SK-N-SH treated with all-trans-retinoic acid at 6 μM for 48 hours (cell line): ENCODE results near the gene APOOL.

Experiments
- ATAC-seq: fragments of 200-7000 bp; cut with Tn5 transposase; 3 replicates; pipeline ENCODE4 v1.9.1; 2020; ENCODE audit warnings: mild to moderate bottlenecking, moderate library complexity
- ARNTL ChIP-seq: fragments of 450-650 bp; formaldehyde crosslinking; IDR thresholded peaks from 2 replicates; pipeline ENCODE4 v1.5.0; 2020; ENCODE audit warnings: low read depth, mild to moderate bottlenecking, moderate library complexity, borderline replicate concordance
- CSDC2 ChIP-seq: fragments of 250-450 bp; sonication (Bioruptor Pico); IDR thresholded peaks from 2 replicates; pipeline ENCODE4 v1.5.0; 2020; ENCODE audit warnings: mild to moderate bottlenecking, moderate library complexity
- ESRRG ChIP-seq: fragments of 250-450 bp; sonication (Bioruptor Pico); IDR thresholded peaks from 2 replicates; pipeline ENCODE4 v1.6.1; 2021; ENCODE audit warnings: mild to moderate bottlenecking
- GLIS3 ChIP-seq: fragments of 250-450 bp; sonication (Bioruptor Pico); IDR thresholded peaks from 2 replicates; pipeline ENCODE4 v1.5.0; 2020; ENCODE audit warnings: mild to moderate bottlenecking, moderate library complexity
- ISL1 ChIP-seq: fragments of 250-450 bp; sonication (Bioruptor Pico); IDR thresholded peaks from 2 replicates; pipeline ENCODE4 v2.1.2; 2022; ENCODE audit warnings: mild to moderate bottlenecking, moderate library complexity
- OSR1 ChIP-seq: fragments of 250-450 bp; sonication (Bioruptor Pico); IDR thresholded peaks from 2 replicates; pipeline ENCODE4 v1.8.0; 2022; ENCODE audit warnings: moderate library complexity, mild to moderate bottlenecking, inconsistent platforms
- TCF4 ChIP-seq: fragments of 250-450 bp; sonication (Bioruptor Pico); IDR thresholded peaks from 2 replicates; pipeline ENCODE4 v1.8.0; 2021; ENCODE audit warnings: mild to moderate bottlenecking, moderate library complexity, borderline replicate concordance
- TOX ChIP-seq: fragments of 250-450 bp; sonication (Bioruptor Pico); IDR thresholded peaks from 2 replicates; pipeline ENCODE4 v1.8.0; 2021; ENCODE audit warnings: mild to moderate bottlenecking, moderate library complexity, borderline replicate concordance
- ZFP3 ChIP-seq: fragments of 250-450 bp; sonication (Bioruptor Pico); IDR thresholded peaks from 2 replicates; pipeline ENCODE4 v1.5.0; 2020; ENCODE audit warnings: mild to moderate bottlenecking, moderate library complexity
- ZFP30 ChIP-seq: fragments of 450-650 bp; formaldehyde crosslinking; IDR thresholded peaks from 2 replicates; pipeline ENCODE4 v1.5.0; 2022; ENCODE audit warnings: mild to moderate bottlenecking, moderate library complexity
- ZNF70 ChIP-seq: fragments of 450-650 bp; formaldehyde crosslinking; IDR thresholded peaks from 2 replicates; pipeline ENCODE4 v1.5.0; 2020; ENCODE audit warnings: mild to moderate bottlenecking, moderate library complexity
- ZNF8 ChIP-seq: fragments of 450-650 bp; formaldehyde crosslinking; IDR thresholded peaks from 2 replicates; pipeline ENCODE4 v1.5.0; 2020; ENCODE audit warnings: mild to moderate bottlenecking, moderate library complexity
- TF ChIP-seq, protein P1 (sequence below): fragments of 250-450 bp; sonication (Bioruptor Pico); IDR thresholded peaks from 2 replicates; pipeline ENCODE4 v1.5.1; 2021; ENCODE audit warnings: mild to moderate bottlenecking, moderate library complexity
- TF ChIP-seq, protein P2 (sequence below): fragments of 250-450 bp; sonication (Bioruptor Pico); IDR thresholded peaks from 2 replicates; pipeline ENCODE4 v1.5.0; 2020; ENCODE audit warnings: mild to moderate bottlenecking, moderate library complexity
- TF ChIP-seq, protein P3 (sequence below): fragments of 250-450 bp; sonication (Bioruptor Pico); IDR thresholded peaks from 2 replicates; pipeline ENCODE4 v1.5.1; 2020; ENCODE audit warnings: low read depth, mild to moderate bottlenecking, moderate library complexity
- TF ChIP-seq, protein P4 (sequence below): fragments of 250-450 bp; sonication (Bioruptor Pico); IDR thresholded peaks from 2 replicates; pipeline ENCODE4 v1.8.0; 2020; ENCODE audit warnings: mild to moderate bottlenecking, moderate library complexity, borderline replicate concordance

The APOOL gene

DNA sequence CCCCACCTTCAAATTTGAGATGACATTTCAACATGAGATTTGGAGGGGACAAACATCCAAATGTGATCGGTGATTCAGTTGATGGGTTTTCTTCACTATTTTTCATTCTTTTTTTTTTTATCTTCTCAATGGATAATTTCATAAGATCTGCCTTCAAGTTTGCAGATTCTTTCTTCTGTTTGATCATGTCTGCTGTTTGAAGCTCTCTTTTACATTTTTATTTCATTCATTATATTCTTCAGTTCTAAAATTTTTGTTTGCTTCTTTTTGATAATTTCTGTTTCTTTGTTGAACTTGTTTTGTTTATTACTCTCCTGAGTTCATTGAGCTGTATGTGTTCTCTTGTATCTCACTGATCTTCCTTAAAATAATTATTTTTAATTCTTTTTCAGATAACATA, 14.8 kb downstream of the APOOL start:
- no peak for ATAC-seq
- TF ChIP-seq ZFP30 (peak; percentile 90), CSDC2 (CRISPR knock-in tag) (no peak), TOX (CRISPR knock-in tag) (no peak)
- TF ChIP-seq, protein P1, sequence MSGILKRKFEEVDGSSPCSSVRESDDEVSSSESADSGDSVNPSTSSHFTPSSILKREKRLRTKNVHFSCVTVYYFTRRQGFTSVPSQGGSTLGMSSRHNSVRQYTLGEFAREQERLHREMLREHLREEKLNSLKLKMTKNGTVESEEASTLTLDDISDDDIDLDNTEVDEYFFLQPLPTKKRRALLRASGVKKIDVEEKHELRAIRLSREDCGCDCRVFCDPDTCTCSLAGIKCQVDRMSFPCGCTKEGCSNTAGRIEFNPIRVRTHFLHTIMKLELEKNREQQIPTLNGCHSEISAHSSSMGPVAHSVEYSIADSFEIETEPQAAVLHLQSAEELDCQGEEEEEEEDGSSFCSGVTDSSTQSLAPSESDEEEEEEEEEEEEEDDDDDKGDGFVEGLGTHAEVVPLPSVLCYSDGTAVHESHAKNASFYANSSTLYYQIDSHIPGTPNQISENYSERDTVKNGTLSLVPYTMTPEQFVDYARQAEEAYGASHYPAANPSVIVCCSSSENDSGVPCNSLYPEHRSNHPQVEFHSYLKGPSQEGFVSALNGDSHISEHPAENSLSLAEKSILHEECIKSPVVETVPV (CRISPR knock-in tag), result no peak

- ATAC-seq, result no peak
- TF ChIP-seq CSDC2 (CRISPR knock-in tag) (no peak), ZNF8 (no peak), ISL1 (CRISPR knock-in tag) (no peak), ARNTL (CRISPR knock-in tag) (no peak), ZNF70 (CRISPR knock-in tag) (no peak), OSR1 (CRISPR knock-in tag) (no peak), ZFP3 (CRISPR knock-in tag) (no peak)
- TF ChIP-seq, protein P2, sequence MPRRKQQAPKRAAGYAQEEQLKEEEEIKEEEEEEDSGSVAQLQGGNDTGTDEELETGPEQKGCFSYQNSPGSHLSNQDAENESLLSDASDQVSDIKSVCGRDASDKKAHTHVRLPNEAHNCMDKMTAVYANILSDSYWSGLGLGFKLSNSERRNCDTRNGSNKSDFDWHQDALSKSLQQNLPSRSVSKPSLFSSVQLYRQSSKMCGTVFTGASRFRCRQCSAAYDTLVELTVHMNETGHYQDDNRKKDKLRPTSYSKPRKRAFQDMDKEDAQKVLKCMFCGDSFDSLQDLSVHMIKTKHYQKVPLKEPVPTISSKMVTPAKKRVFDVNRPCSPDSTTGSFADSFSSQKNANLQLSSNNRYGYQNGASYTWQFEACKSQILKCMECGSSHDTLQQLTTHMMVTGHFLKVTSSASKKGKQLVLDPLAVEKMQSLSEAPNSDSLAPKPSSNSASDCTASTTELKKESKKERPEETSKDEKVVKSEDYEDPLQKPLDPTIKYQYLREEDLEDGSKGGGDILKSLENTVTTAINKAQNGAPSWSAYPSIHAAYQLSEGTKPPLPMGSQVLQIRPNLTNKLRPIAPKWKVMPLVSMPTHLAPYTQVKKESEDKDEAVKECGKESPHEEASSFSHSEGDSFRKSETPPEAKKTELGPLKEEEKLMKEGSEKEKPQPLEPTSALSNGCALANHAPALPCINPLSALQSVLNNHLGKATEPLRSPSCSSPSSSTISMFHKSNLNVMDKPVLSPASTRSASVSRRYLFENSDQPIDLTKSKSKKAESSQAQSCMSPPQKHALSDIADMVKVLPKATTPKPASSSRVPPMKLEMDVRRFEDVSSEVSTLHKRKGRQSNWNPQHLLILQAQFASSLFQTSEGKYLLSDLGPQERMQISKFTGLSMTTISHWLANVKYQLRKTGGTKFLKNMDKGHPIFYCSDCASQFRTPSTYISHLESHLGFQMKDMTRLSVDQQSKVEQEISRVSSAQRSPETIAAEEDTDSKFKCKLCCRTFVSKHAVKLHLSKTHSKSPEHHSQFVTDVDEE (CRISPR knock-in tag), result no peak
- TF ChIP-seq, protein P3, sequence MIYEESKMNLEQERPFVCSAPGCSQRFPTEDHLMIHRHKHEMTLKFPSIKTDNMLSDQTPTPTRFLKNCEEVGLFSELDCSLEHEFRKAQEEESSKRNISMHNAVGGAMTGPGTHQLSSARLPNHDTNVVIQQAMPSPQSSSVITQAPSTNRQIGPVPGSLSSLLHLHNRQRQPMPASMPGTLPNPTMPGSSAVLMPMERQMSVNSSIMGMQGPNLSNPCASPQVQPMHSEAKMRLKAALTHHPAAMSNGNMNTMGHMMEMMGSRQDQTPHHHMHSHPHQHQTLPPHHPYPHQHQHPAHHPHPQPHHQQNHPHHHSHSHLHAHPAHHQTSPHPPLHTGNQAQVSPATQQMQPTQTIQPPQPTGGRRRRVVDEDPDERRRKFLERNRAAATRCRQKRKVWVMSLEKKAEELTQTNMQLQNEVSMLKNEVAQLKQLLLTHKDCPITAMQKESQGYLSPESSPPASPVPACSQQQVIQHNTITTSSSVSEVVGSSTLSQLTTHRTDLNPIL (CRISPR knock-in tag), result no peak
Observed at GRCh38 chrX:85020216-85020615, 16.5 kb downstream of the APOOL start.

- ATAC-seq, result no peak
- TF ChIP-seq OSR1 (CRISPR knock-in tag) (no peak), ZFP3 (CRISPR knock-in tag) (no peak)
- TF ChIP-seq, protein P4, sequence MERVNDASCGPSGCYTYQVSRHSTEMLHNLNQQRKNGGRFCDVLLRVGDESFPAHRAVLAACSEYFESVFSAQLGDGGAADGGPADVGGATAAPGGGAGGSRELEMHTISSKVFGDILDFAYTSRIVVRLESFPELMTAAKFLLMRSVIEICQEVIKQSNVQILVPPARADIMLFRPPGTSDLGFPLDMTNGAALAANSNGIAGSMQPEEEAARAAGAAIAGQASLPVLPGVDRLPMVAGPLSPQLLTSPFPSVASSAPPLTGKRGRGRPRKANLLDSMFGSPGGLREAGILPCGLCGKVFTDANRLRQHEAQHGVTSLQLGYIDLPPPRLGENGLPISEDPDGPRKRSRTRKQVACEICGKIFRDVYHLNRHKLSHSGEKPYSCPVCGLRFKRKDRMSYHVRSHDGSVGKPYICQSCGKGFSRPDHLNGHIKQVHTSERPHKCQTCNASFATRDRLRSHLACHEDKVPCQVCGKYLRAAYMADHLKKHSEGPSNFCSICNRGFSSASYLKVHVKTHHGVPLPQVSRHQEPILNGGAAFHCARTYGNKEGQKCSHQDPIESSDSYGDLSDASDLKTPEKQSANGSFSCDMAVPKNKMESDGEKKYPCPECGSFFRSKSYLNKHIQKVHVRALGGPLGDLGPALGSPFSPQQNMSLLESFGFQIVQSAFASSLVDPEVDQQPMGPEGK (CRISPR knock-in tag), result no peak
Observed at GRCh38 chrX:85024044-85024443, 20.4 kb downstream of the APOOL start.

- no peak for ATAC-seq
- TF ChIP-seq TOX (CRISPR knock-in tag) (no peak), CSDC2 (CRISPR knock-in tag) (no peak), ISL1 (CRISPR knock-in tag) (no peak), ARNTL (CRISPR knock-in tag) (no peak), TCF4 (CRISPR knock-in tag) (no peak), ZNF70 (CRISPR knock-in tag) (no peak), ZFP3 (CRISPR knock-in tag) (no peak), GLIS3 (no peak), ESRRG (no peak)
- TF ChIP-seq, protein P3 (CRISPR knock-in tag), result no peak
- TF ChIP-seq, protein P2 (CRISPR knock-in tag), result no peak
Observed at GRCh38 chrX:85024562-85024961, 20.9 kb downstream of the APOOL start.
